D721Med (cell line): ENCODE results near the gene TMEM107.

Experiments used
- DNase-seq: peaks from one replicate; pipeline ENCODE4 v3.0.0; 2011; ENCODE audit warnings: low spot score; ENCODE audit not compliant: insufficient read length
- FAIRE-seq: peaks from 2 replicates; lab custom pipeline; 2011; peaks lifted over from hg19 to GRCh38; lab: Jason Lieb, UNC
- TF ChIP-seq, protein P1 (sequence below): IDR thresholded peaks from 2 replicates; pipeline ENCODE4 v1.5.1; 2012; ENCODE audit warnings: mild to moderate bottlenecking, control low read depth; ENCODE audit not compliant: insufficient read depth; ENCODE audit errors: missing control alignments

TMEM107 gene

DNA sequence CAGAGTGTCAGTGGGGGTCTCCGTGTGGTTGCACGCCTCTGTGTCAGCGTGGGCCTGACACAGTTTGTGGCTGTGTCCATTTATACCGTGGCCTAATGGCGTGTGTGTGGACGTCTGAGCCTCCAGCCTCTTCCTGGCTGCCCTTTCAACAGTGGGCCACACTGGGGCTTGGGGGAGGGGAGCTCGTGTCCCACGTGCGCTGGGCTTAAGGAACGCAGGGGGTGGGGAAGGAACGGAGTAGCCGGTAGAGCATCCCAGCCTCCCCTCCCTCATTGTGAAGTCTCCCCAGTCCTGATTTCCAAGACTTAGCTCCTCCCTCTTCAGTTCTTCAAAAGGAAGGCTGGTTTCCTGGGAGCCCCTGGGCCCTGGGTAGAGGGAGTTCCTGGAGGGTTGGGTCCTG, 42.8 kb downstream of the TMEM107 start:
- TF ChIP-seq, protein P1, sequence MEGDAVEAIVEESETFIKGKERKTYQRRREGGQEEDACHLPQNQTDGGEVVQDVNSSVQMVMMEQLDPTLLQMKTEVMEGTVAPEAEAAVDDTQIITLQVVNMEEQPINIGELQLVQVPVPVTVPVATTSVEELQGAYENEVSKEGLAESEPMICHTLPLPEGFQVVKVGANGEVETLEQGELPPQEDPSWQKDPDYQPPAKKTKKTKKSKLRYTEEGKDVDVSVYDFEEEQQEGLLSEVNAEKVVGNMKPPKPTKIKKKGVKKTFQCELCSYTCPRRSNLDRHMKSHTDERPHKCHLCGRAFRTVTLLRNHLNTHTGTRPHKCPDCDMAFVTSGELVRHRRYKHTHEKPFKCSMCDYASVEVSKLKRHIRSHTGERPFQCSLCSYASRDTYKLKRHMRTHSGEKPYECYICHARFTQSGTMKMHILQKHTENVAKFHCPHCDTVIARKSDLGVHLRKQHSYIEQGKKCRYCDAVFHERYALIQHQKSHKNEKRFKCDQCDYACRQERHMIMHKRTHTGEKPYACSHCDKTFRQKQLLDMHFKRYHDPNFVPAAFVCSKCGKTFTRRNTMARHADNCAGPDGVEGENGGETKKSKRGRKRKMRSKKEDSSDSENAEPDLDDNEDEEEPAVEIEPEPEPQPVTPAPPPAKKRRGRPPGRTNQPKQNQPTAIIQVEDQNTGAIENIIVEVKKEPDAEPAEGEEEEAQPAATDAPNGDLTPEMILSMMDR, result no peak
- no peak for DNase-seq

DNA sequence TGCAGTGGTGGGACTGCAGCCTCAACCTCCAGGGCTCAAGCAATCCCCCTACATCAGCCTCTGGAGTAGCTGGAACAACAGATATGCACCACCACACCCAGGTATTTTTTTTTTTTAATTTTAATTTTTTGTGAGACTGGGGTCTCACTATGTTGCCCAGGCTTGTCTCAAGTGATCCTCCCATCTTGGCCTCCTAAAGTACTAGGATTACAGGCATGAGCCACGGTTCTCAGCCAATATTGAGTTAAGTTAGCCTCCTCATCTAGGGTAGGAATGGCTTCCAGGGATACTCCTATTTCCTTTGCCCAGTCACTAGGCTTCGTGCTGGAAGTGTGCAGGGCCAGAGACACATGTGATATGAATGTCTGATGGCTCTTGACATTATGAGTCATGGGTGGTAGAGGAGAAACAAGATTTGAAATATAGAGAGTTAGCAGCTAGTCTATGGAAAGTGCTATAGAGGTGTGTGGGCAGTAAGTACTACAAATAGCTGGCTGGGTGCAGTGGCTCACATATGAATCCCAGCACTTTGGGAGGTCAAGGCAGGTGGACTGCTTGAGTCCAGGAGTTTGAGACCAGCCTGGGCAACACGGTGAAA, 44.2 kb downstream of the TMEM107 start:
- FAIRE-seq (no peak), DNase-seq (no peak)
- TF ChIP-seq, protein P1, result no peak

More for the DNA sequence above, 42.8 kb downstream of the TMEM107 start:
- FAIRE-seq, result no peak

DNA sequence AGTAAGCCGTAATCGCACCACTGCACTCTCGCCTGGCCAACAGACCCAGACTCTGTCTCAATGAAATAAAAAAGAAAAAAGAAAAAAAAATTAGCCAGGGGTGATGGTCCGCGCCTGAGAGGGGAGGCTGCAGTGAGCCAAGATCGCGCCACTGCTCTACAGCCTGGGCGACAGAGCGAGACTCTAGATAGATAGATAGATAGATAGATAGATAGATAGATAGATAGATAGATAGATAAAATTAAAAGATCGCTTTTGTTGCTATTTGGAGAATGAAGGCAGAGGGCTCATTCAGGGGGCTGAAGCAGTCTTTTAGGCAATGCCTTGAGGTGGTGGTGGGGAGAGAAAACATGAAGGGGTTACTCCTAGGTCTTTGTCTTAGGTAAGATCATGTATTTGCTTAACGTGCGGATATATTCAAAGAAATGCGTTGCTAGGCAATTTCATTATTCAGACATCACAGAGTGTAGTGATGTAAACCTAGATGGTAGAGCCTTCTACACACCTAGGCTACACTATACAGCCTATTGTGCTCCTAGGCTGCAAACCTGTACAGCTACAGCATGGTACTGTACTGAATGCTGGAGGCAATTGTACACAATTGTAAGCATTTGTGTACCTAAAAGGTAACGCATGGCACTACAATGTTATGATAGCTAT, 47.9 kb downstream of the TMEM107 start:
- no peak for FAIRE-seq
- TF ChIP-seq, protein P1, result no peak
- no peak for DNase-seq

DNA sequence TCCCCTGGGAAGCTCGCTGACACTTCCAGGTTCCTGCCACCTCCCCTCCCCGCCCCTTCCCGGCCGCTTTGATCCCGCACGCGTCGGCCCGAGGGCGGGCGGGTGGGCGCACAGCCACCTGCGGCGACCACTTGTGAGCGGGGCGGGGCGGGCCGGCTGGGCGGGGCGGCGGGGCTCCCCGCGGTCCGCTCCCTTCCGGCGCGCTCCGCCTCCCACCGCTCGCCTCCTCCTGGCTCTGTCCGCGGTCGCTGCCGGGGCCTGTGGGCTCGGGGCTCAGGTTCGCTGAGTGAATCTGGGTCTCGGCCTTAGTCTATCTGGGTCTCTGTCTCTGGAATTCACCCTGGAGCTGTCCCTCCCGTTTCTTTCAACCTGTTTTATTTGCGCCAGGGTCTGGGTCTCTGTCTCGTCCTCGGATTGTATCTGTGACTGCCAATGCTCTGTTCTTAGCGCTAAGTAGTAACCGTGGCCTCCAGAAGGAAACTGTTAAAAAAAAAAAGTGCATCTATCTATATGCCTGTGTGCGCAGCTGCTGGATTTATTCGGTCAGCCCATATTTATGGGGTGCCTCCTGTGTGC, 49.6 kb downstream of the TMEM107 start:
- no peak for FAIRE-seq
- TF ChIP-seq, protein P1, result no peak
- no peak for DNase-seq

DNA sequence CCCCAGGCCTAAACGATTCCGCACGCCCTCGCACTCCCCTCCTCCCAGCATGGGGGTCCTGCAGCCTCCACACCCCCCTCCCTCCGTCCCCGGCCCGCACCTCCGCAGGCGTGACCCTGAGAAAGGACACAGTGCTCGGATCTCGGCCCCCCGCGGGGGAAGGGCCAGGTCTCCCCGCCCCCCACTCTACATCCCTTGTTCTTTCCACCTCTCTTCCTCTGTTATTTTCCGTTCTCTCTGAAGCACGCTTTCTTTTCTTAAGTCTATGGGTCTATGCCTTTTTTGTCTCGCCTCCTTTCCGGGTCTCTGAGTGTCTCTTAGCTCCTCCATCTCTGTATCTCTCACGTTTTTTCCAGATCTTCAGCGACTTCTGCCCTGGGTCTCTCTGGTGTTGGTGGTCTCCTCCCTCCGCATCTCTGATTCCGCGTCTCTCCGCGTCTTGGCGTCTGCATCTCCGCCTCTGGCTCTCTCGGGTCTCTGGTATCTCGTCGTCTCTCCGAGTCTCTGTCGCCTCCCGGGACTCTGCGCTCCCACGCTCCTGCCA, 50.2 kb downstream of the TMEM107 start:
- no peak for FAIRE-seq
- no peak for DNase-seq
- TF ChIP-seq, protein P1, result no peak

DNA sequence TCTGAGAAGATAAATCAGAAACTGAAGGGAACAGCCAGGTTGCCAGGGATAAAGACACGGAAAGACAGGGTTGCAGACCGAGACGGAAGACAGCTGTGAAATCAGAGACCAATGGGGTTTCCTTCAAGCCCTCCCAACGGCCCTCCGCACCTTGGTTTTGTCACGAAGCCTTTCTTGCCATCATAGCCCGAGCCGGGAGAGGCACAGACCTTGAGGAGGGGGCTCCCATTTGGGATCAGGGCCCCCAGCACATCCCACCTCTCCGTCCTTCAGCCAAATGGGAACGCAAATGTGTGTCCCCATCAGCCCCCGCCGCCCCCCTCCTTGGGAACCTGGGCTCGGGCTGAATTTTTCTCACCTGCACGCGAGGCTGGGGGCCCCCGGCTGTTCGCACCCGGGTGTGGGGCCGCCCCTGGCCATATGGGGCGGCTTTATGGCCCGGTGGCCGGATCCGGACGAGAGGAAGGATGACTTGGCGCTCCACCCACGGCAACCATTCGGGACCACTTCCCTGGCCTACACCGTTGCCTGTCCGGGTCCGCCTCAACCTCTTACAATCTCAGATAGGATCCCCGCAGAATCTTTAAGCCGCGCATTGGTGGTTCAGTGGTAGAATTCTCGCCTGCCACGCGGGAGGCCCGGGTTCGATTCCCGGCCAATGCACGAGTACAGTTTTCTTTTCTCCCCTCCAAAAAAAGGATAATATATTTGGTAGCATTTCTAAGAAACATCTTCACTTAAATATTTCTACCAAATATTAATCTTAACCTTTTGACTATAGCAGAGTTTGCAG, 50.8 kb downstream of the TMEM107 start:
- TF ChIP-seq, protein P1, result no peak
- FAIRE-seq (no peak), DNase-seq (peak; percentile 79)
